DOHH2 (cell line): ENCODE measurements around the gene CISD1.

Source experiments
- H3F3A ChIP-seq: fragments of 200-600 bp; sonication (generic), shearing (Covaris generic); 2 replicates; pipeline ENCODE4 v1.6.0; 2016; ENCODE audit warnings: antibody characterized with exemption, mild to moderate bottlenecking; ENCODE audit not compliant: control insufficient read depth, insufficient read depth
- H3K27ac ChIP-seq: fragments of 200-600 bp; sonication (generic); 2 replicates; pipeline ENCODE4 v1.5.1; 2014; ENCODE audit warnings: low read depth, mild to moderate bottlenecking, low read length, moderate library complexity
- H3K27me3 ChIP-seq: fragments of 200-600 bp; sonication (generic); 2 replicates; pipeline ENCODE4 v1.6.1; 2014; ENCODE audit warnings: mild to moderate bottlenecking, low read length, mixed read lengths; ENCODE audit not compliant: control insufficient read depth
- H3K36me3 ChIP-seq: fragments of 200-600 bp; sonication (generic); 2 replicates; pipeline ENCODE4 v1.6.1; 2014; ENCODE audit warnings: mild to moderate bottlenecking, low read length, moderate library complexity, mixed read lengths; ENCODE audit not compliant: control insufficient read depth
- H3K4me1 ChIP-seq: fragments of 200-600 bp; sonication (generic); 2 replicates; pipeline ENCODE4 v1.6.1; 2014; ENCODE audit warnings: mild to moderate bottlenecking, low read length, mixed read lengths; ENCODE audit not compliant: control insufficient read depth
- H3K4me2 ChIP-seq: fragments of 200-600 bp; sonication (generic); 2 replicates; pipeline ENCODE4 v1.6.0; 2014; ENCODE audit warnings: mild to moderate bottlenecking, low read length, moderate library complexity
- H3K4me3 ChIP-seq: fragments of 200-600 bp; sonication (generic); 2 replicates; pipeline ENCODE4 v1.5.1; 2014; ENCODE audit warnings: mild to moderate bottlenecking, low read length, mixed read lengths
- H3K79me2 ChIP-seq: fragments of 200-600 bp; sonication (generic); 2 replicates; pipeline ENCODE4 v1.6.1; 2014; ENCODE audit warnings: mild to moderate bottlenecking, low read length, mixed read lengths; ENCODE audit not compliant: control insufficient read depth
- H3K9me2 ChIP-seq: fragments of 200-600 bp; sonication (generic); replicated peaks from 2 replicates; pipeline ENCODE4 v1.6.1; 2014; ENCODE audit warnings: mild to moderate bottlenecking, low read length, mixed read lengths; ENCODE audit not compliant: control insufficient read depth
- H3K9me3 ChIP-seq: fragments of 200-600 bp; sonication (generic); 2 replicates; pipeline ENCODE4 v1.6.1; 2014; ENCODE audit warnings: antibody characterized with exemption, low read length, mixed read lengths; ENCODE audit not compliant: control insufficient read depth, insufficient read depth
- H4K20me1 ChIP-seq: fragments of 200-600 bp; sonication (generic); 2 replicates; pipeline ENCODE4 v1.6.0; 2014; ENCODE audit warnings: low read depth, mild to moderate bottlenecking, antibody characterized with exemption, low read length, moderate library complexity; ENCODE audit not compliant: control insufficient read depth, insufficient read depth
- CTCF ChIP-seq: fragments of 200-600 bp; sonication (generic); IDR thresholded peaks from one replicate; pipeline ENCODE4 v1.5.1; 2014; ENCODE audit warnings: antibody characterized with exemption, mild to moderate bottlenecking, low read depth, low read length; ENCODE audit not compliant: poor library complexity, severe bottlenecking
- EZH2phosphoT487 ChIP-seq: fragments of 200-600 bp; sonication (generic); IDR thresholded peaks from 2 replicates; pipeline ENCODE4 v1.6.1; 2017; ENCODE audit warnings: borderline replicate concordance, mild to moderate bottlenecking, antibody characterized with exemption, low read length, moderate library complexity, mixed read lengths

CISD1 gene

DNA sequence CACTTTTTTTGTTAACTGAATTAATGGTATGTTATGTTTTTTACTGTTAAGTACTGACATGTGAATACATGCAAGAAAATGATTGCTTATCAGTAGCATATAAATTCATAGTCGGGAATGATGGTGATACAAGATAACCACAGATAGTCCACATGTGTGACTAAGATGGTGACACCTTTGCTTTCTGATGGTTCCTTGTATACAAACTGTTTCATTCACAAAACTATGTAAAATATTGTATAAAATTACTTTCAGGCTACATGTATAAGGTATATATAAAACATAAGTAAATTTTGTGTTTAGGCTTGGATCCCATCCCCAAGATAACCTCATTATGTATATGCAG is 10.0 kb downstream of the CISD1 start:
- Histone ChIP-seq H3K4me2 (no peak overlapping the region), H3F3A (no peaks in the 10 kb centered on the region), H3K9me2 (no peaks in the 10 kb centered on the region), H3K79me2 (peaks cover 49% of the 10 kb centered on the region), H3K27ac (no peak overlapping the region), H4K20me1 (0 out of 2 replicates have a peak, but pooled peaks cover 5% of the 10 kb centered on the region), H3K27me3 (no peaks in the 10 kb centered on the region), H3K4me1 (peaks cover 28% of the 10 kb centered on the region), H3K9me3 (no peaks in the 10 kb centered on the region), H3K4me3 (no peak overlapping the region), H3K36me3 (peaks cover 59% of the 10 kb centered on the region)
- TF ChIP-seq EZH2phosphoT487 (no peak), CTCF (no peak)

- no peaks in the 10 kb centered on the region for H3F3A ChIP-seq
- H3K79me2 ChIP-seq: peaks cover 33% of the 10 kb centered on the region
- H3K9me3 ChIP-seq: no peaks in the 10 kb centered on the region
- no peaks in the 10 kb centered on the region for H3K27me3 ChIP-seq
- peaks cover 25% of the 10 kb centered on the region for H3K4me1 ChIP-seq
- H3K36me3 ChIP-seq: peaks cover 59% of the 10 kb centered on the region
- no peaks in the 10 kb centered on the region for H3K9me2 ChIP-seq
- no peak overlapping the region for H3K4me3 ChIP-seq
- H3K4me2 ChIP-seq: no peak overlapping the region
- H3K27ac ChIP-seq: no peak overlapping the region
- TF ChIP-seq EZH2phosphoT487: no peak
- no peak for TF ChIP-seq CTCF
- no peaks in the 10 kb centered on the region for H4K20me1 ChIP-seq
These were observed 11.5 kb downstream of the CISD1 start for GRCh38 chr10:58280477-58280876.

DNA sequence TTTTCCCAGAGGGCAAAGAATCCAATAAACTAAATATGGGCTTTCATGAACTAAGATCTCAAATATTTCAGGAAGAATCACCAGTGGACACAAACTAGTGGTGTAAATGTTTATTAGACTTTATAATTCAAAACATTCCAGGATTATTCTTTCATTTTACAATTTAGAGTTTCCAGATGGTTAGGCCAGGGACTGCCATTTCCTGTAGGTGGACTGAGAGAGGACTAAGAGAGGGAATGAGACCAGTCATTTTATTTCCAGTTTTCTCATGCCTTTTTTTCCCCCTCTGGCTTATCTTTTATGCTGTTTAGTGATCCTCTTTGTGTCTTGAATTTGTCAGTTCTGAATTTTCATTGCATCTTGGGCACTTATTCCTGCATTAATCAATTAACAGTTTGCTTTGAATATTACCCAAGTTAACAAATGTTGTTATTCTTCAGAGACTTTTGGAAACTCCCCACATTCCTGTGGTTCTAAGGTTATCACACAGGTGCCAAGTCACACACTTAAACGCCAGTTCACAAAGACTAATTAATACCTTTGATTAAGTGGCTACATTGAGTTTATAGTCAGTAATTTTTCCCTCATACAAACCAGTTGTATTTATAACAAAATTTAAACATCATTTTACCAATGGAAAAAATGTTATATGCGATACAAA is 12.3 kb downstream of the CISD1 start:
- Histone ChIP-seq H3K79me2 (peaks cover 27% of the 10 kb centered on the region), H3K4me1 (peaks cover 25% of the 10 kb centered on the region), H4K20me1 (no peaks in the 10 kb centered on the region), H3K4me2 (no peak overlapping the region), H3F3A (peaks cover 1% of the 10 kb centered on the region; the same call in 1 of the 2 replicates), H3K4me3 (no peak overlapping the region), H3K9me3 (no peaks in the 10 kb centered on the region), H3K9me2 (no peaks in the 10 kb centered on the region), H3K27me3 (no peaks in the 10 kb centered on the region), H3K36me3 (peaks cover 59% of the 10 kb centered on the region), H3K27ac (no peak overlapping the region)
- TF ChIP-seq EZH2phosphoT487 (no peak), CTCF (no peak)
